Fibroblast of lung (primary cell): ENCODE measurements around the gene ALG1.

Source experiments
- EZH2 ChIP-seq: IDR thresholded peaks from 2 replicates; pipeline ENCODE4 v1.5.1; 2012; ENCODE audit warnings: low read length, control low read depth, mild to moderate bottlenecking; ENCODE audit errors: missing control alignments
- TF ChIP-seq, protein P1 (sequence below), 2 donors: IDR thresholded peaks in 1 of 2; conservative IDR thresholded peaks in 1 of 2; 1 replicate in 1 of 2; 2 replicates in 1 of 2; pipeline ENCODE4 v1.5.1; 2011 to 2012; ENCODE audit warnings: low read length in 2 of 2, control low read depth in 1 of 2, inconsistent platforms in 1 of 2, low read depth in 1 of 2, mild to moderate bottlenecking in 1 of 2

DNA sequence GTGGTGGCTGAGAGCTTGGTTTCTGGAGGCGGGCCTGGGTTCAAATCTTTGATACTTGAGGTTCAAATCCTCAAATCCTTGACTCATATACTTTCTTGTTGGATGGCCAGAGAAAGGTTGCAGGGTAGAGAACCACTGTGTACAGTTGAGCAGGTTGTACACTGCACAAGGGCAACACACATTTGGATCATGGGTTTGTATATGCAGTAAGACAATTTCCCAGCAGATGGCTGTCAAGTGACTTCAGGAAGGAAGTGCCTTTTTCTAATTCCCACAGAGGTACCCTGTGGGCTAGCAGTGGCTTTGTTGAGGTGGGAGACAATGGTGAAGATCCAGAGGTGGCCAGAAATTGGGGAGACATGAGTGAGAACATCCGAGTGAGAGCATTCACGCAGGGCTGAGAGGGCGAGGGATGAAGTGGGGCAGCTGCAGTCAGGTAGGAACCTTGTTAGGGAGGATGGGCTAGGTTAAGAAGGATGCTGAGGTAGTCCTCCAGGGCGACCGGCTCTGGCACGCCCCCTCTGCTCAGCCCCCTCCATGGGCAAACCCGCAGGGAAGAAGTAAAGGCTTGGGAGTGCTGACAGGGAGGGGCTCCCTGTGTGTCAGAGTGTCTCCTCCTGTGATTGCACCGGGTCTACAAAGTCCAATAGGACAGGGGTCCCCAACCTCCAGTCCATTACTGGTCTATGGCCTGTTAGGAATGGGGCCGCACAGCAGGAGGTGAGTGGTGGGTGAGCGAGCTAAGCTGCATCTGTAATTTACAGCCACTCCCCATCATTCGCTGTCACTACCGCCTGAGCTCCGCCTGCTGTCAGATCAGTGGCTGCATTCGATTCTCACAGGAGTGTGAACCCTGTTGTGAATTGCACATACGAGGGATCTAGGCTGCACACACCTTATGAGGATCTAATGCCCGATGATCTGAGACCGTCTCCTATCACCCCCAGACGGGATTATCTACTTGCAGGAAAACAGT, 8.6 kb upstream of the ALG1 start:
- TF ChIP-seq, protein P1, sequence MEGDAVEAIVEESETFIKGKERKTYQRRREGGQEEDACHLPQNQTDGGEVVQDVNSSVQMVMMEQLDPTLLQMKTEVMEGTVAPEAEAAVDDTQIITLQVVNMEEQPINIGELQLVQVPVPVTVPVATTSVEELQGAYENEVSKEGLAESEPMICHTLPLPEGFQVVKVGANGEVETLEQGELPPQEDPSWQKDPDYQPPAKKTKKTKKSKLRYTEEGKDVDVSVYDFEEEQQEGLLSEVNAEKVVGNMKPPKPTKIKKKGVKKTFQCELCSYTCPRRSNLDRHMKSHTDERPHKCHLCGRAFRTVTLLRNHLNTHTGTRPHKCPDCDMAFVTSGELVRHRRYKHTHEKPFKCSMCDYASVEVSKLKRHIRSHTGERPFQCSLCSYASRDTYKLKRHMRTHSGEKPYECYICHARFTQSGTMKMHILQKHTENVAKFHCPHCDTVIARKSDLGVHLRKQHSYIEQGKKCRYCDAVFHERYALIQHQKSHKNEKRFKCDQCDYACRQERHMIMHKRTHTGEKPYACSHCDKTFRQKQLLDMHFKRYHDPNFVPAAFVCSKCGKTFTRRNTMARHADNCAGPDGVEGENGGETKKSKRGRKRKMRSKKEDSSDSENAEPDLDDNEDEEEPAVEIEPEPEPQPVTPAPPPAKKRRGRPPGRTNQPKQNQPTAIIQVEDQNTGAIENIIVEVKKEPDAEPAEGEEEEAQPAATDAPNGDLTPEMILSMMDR (conservative IDR thresholded peaks at IDR 0.05 in 1 of 2, IDR thresholded peaks at IDR 0.05 in 1 of 2; ENCODE audit: low read depth in 1 of 2, low read length in 2 of 2) = peak in 1 of 2 donors; percentile 3
- TF ChIP-seq EZH2 = no peak
